ENCODE measurements around the gene GPR152.

The GPR152 gene

DNA sequence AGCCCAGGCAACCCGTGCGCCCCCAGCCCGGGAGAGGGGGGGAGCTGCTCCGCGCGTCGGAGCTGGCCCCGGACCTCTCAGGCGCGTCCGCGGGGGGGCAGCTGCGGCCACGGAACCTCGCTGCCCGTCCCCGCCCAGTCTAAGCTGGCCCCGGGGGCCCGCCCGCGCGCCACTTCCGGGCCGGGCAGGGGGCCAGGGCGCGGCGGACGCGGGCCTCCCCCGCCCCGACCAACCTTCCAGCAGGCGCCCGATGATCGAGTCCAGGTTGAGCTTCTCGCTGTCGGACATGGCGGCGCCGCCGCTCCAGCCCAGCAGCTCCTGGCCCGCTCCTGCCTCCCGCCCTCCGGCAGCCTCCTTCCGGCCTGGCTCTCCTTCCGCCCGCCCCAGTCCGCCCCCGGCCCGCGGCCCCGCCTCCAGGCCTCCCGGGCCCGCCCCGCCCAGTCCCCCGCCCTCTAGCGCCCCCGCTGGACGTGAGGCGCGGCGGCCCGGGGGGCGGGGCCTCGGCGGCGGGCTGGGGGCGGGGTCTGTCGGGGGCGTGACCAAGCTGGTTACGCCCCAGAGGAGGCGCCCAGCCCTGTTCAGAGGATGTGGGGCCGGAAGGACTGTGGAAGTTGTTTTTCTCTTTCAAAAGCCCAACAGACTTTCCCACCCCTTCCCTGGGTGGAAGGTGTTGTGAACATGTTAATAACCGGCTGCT is 50.9 kb downstream of the GPR152 start, which contains the start of gene PPP1CA:
Gene PPP1CA, minus strand, starts transcription at position 364 of the 697 bp plus-strand sequence. Its CDS starts 76 bp downstream, at position 288.
- TF ChIP-seq, protein P1, sequence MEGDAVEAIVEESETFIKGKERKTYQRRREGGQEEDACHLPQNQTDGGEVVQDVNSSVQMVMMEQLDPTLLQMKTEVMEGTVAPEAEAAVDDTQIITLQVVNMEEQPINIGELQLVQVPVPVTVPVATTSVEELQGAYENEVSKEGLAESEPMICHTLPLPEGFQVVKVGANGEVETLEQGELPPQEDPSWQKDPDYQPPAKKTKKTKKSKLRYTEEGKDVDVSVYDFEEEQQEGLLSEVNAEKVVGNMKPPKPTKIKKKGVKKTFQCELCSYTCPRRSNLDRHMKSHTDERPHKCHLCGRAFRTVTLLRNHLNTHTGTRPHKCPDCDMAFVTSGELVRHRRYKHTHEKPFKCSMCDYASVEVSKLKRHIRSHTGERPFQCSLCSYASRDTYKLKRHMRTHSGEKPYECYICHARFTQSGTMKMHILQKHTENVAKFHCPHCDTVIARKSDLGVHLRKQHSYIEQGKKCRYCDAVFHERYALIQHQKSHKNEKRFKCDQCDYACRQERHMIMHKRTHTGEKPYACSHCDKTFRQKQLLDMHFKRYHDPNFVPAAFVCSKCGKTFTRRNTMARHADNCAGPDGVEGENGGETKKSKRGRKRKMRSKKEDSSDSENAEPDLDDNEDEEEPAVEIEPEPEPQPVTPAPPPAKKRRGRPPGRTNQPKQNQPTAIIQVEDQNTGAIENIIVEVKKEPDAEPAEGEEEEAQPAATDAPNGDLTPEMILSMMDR (IDR thresholded peaks at IDR 0.05) = peak; percentile 43 to 44
- H3K4me1 ChIP-seq = peaks cover 0 to 31% (median 25%) of the 10 kb centered on the region in 4 donors
- peaks cover 0 to 29% of the 10 kb centered on the region in 2 donors for H3K27me3 ChIP-seq
- intact Hi-C loops (cut with DNase I; ENCODE audit: low total_unique reads) = loop anchor here (2.0 to 5.0 kb wide), 2 partner anchors 66 to 101 kb away; partner anchors contain the start of gene TMEM134
- peak; percentile 82 to 95 for DNase-seq
- peak within 1 kb of the TSS; percentile 89 for H3K4me3 ChIP-seq
- H3K9me3 ChIP-seq = no peaks in the 10 kb centered on the region
- H3K27ac ChIP-seq = peak within 1 kb of the TSS; percentile 91 to 95
- H3K36me3 ChIP-seq = peaks cover 21 to 34% (median 33%) of the 10 kb centered on the region in 3 donors

Measured in tibial artery (tissue), 4 donors.